IPS-15b (cell line): ENCODE measurements around the gene KRTAP26-1.

ENCODE experiments used
- H3K27me3 ChIP-seq: one replicate; pipeline ENCODE4 v1.6.1; 2013; ENCODE audit warnings: low read length; ENCODE audit not compliant: control insufficient read depth, insufficient read depth
- H3K36me3 ChIP-seq: one replicate; pipeline ENCODE4 v1.6.1; 2013; ENCODE audit warnings: low read length; ENCODE audit not compliant: control insufficient read depth, insufficient read depth
- H3K4me1 ChIP-seq: one replicate; pipeline ENCODE4 v1.6.1; 2013; ENCODE audit warnings: mild to moderate bottlenecking, low read length; ENCODE audit not compliant: control insufficient read depth, insufficient read depth
- H3K4me3 ChIP-seq: one replicate; pipeline ENCODE4 v1.5.1; 2013; ENCODE audit warnings: low read depth, low read length
- H3K9ac ChIP-seq: one replicate; pipeline ENCODE4 v1.6.1; 2013; ENCODE audit warnings: low read depth, mild to moderate bottlenecking, low read length
- H3K9me3 ChIP-seq: one replicate; pipeline ENCODE4 v1.6.1; 2013; ENCODE audit warnings: mild to moderate bottlenecking, low read length; ENCODE audit not compliant: control insufficient read depth, insufficient read depth

Gene KRTAP26-1

DNA sequence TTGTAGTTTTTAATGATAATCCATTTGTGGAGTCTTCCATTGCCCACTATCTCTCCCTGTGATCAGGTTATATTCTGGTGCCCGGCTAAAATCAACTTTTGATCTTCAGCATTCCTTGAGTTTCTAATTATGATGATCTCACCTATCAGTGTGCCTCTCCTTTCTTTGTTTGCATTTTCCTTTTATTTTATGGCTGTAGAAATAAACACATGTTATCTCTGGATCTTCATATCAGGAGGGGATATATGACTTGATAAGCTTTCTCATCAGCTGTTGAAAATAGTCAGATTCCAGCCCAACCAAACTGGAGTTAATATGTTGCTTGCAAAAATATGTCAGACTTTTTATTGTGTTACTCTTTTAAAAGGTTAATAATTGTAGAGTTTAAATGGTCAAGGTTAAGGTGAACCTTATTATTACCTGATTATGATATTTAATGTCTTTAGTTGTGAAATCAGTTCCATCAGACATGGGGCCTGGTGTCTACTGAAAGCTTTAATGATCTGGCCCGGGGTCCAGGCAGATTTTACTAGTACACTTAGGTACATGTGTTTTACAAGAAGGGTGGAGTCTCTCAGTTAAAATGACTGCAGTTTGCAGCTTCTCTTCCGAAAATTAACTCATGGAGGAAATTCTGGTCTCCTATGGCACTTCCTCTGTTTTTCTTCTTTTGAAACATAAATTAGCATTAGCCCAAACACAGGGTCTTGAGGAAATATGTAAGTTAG, 50.1 kb downstream of the KRTAP26-1 start:
- Histone ChIP-seq H3K9me3 (no peaks in the 10 kb centered on the region), H3K4me3 (no peak overlapping the region), H3K4me1 (no peaks in the 10 kb centered on the region), H3K36me3 (no peaks in the 10 kb centered on the region), H3K9ac (no peak overlapping the region), H3K27me3 (no peaks in the 10 kb centered on the region)
